Hypothalamus (tissue), 51 donors: ENCODE results near the gene NLRP10.

ENCODE experiments used
- DNase-seq, 51 donors: peaks; one replicate each; lab custom pipeline; 2025; lab: John Stamatoyannopoulos, UW

Gene NLRP10

GRCh38 chr11:7974668-7975067, 9.4 kb upstream of the NLRP10 start:
- DNase-seq: no peak

DNA sequence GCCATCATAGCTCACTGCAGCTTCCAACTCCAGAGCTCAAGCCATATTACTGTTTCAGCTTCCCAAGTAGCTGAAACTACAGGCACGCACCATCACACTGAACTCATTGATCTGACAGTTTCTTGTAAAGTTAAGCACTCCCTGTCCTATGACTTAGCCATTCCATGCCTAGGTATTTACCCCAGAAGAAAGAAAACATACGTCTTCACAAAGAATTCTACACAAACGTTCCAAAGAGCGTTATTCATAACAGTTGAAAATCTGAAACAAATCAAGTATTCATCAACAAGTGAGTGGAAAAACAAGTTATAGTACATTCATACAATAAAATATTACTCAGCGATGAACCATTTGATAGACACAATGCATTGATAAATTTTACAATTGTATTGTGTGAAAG, 7.8 kb upstream of the NLRP10 start:
- no peak for DNase-seq

GRCh38 chr11:7971846-7972245, 6.6 kb upstream of the NLRP10 start:
- DNase-seq: no peak

GRCh38 chr11:7969756-7970646, 4.8 kb upstream of the NLRP10 start:
- DNase-seq: no peak

- no peak for DNase-seq
Observed at GRCh38 chr11:7968686-7969085, 3.4 kb upstream of the NLRP10 start.

DNA sequence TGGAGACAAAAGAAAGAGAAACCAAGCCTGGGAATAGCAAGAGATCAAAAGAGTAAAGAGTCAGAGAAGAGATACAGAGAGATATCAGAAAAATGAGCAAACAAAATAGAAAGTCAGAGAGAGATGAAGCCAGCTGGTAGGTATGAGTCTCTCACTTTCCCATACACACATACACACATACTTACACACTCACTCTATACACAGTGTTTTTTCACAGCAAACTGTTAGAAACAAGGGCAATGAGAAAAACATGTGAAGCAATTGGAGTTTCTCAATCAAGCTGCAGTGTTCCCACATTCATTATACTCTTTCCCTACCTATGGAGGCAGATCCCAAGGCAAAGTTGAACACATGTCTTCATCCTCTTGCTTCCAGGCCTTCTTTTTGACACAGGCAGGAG, 2.6 kb upstream of the NLRP10 start:
- DNase-seq: no peak

GRCh38 chr11:7967097-7967496, 1.9 kb upstream of the NLRP10 start:
- no peak for DNase-seq

- DNase-seq: no peak
Observed at GRCh38 chr11:7964873-7965272, 374 bp downstream of the NLRP10 start.

DNA sequence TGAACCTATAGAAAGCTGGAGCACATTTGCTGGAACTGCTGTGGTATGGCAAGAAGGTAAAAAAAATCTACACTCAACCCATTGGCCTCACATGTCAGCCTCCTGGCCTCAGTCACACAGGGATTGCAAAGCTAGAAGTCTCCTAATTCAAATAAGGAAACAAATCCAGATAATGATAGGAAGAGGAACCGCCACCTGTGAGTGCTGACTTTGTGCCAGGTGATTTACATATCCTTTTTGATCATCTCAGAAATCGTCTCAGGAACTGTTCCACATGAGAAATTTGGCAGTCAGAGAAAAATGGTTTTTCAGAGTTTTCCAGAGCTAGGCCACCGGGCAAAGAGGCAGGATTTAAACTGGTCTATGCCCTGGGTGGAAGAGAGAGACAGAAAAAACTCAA, 986 bp downstream of the NLRP10 start:
- no peak for DNase-seq

DNA sequence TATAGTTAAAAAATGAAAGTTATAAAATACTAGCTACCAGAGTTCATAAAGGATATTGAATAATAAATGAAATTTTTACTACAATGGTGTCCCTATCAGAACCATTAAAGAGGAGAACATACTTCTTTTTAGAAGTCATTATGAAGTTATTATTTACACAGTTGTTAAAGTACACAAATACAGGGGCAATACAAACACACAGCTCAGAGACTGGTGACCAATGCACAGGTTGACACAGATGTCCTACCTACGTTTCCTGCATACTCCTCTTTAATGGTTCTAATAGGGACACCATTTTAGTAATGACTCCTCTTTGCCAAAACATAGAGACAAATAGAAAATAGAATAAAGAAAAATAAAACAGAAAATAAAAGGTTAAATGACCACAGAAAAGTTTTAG, 10.1 kb downstream of the NLRP10 start:
- no peak for DNase-seq

GRCh38 chr11:7949934-7950333, 15.3 kb downstream of the NLRP10 start:
- no peak for DNase-seq

DNA sequence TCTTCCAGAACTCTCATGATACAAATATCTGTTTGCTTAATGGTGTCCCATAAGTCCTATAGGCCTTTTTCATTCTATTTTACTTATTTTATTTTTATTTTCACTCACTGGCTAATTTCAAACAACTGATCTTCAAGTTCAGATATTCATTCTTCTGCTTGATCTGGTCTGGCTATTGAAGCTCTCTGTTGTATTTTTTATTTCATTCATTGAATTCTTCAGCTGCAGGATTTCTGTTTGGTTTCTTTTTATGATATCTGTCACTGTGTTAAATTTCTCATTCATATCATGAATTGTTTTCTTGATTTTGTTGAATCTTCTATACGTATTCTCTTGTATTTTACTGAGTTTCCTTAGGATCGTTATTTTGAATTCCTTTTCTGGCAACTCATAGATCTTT, 21.1 kb downstream of the NLRP10 start:
- no peak for DNase-seq

- no peak for DNase-seq
Observed at GRCh38 chr11:7941608-7942007, 23.6 kb downstream of the NLRP10 start, which contains the start of gene OR10A3. Gene OR10A3, minus strand, starts transcription at chr11:7941708. Its CDS starts 2,188 bp downstream, at chr11:7939520.

GRCh38 chr11:7941146-7941545, 24.1 kb downstream of the NLRP10 start:
- DNase-seq: no peak

DNA sequence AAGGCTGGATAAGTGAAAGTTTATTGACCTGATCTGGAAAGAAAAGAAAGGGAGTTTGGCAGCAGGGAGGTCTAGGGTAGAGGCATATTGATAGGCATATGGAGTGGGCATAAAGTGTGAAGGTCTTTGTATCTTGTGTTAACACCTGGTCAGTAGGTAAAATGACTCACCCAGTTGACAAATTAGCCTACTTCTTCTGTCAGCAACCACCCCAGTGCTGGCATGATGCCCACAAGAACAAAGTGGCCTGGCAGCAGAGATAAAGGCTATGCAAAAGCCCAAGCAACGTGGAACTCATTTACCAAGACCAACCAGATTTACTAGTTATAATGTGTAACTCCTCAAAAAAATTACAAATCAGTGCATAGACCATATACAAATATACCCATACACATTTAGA, 28.6 kb downstream of the NLRP10 start:
- DNase-seq: no peak

- DNase-seq: no peak
Observed at GRCh38 chr11:7931168-7931567, 34.1 kb downstream of the NLRP10 start, which contains the start of gene OR10A6. Gene OR10A6, minus strand, starts transcription at chr11:7931268. Its CDS starts 2,606 bp downstream, at chr11:7928662.

- no peak for DNase-seq
Observed at GRCh38 chr11:7927635-7928034, 37.6 kb downstream of the NLRP10 start.

- DNase-seq: no peak
Observed at GRCh38 chr11:7924536-7924935, 40.7 kb downstream of the NLRP10 start.

- no peak for DNase-seq
Observed at GRCh38 chr11:7918141-7918540, 47.1 kb downstream of the NLRP10 start.
